ENCODE results near the gene TSC1. TPM values are rescaled to one million over a fixed set of nuclear protein-coding genes. Genes with fewer than 3 reads are reported as not detected.

The TSC1 gene
- total and polyA plus RNA-seq, 12 donors, result 29.4 to 87.7 (median 43.9) TPM

DNA sequence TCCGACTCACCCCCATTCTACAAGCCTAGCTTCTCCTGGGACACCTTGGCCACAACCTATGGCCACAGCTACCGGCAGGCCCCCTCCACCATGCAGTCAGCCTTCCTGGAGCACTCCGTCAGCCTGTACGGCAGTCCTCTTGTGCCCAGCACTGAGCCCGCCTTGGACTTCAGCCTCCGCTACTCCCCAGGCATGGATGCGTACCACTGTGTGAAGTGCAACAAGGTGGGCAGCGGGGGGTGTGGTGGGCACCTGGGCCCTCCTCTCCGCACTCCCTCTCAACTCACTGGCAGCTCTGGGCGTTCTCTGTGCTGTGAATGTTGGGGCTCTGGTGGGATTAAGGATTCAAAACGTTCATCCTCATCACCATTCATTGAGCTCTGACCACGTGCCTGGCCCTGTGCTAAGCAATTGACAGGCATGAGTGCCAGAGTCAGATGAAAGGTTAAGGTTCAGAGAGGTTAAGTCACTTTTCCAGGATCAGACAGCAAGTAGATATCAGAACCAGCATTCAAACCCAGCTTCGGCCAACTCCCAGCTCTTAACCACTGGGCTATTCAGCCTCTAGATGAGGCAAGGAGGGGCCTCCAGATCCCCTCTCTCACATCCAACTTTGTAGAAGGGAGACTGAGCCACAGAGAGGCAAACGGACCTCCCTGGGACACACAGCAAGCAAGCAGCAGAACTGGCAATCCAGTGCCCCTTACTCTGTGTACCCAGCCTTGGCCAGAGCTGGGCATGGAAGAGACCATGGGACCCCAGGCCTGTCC lies 44.0 kb upstream of the TSC1 start:
- TF ChIP-seq, protein P1, sequence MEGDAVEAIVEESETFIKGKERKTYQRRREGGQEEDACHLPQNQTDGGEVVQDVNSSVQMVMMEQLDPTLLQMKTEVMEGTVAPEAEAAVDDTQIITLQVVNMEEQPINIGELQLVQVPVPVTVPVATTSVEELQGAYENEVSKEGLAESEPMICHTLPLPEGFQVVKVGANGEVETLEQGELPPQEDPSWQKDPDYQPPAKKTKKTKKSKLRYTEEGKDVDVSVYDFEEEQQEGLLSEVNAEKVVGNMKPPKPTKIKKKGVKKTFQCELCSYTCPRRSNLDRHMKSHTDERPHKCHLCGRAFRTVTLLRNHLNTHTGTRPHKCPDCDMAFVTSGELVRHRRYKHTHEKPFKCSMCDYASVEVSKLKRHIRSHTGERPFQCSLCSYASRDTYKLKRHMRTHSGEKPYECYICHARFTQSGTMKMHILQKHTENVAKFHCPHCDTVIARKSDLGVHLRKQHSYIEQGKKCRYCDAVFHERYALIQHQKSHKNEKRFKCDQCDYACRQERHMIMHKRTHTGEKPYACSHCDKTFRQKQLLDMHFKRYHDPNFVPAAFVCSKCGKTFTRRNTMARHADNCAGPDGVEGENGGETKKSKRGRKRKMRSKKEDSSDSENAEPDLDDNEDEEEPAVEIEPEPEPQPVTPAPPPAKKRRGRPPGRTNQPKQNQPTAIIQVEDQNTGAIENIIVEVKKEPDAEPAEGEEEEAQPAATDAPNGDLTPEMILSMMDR (IDR thresholded peaks at IDR 0.05), result no peak
- TF ChIP-seq POLR2A (IDR thresholded peaks at IDR 0.05), result no peak
- Histone ChIP-seq H3K27ac (no peak overlapping the region), H3K4me1 (replicated peaks in 1 of 2) (peaks cover 0 to 5% of the 10 kb centered on the region in 2 donors), H3K27me3 (no peaks in the 10 kb centered on the region), H3K36me3 (replicated peaks in 1 of 2) (no peaks in the 10 kb centered on the region), H3K4me3 (no peak overlapping the region), H3K9me3 (replicated peaks in 1 of 3) (no peaks in the 10 kb centered on the region)
- DNase-seq, result no peak
- intact Hi-C loops (cut with DNase I), result no loop called here
- 75 to 92% (median 83%) methylated on average over 12 to 14 of the region's 14 CpGs for WGBS, 4 donors

DNA sequence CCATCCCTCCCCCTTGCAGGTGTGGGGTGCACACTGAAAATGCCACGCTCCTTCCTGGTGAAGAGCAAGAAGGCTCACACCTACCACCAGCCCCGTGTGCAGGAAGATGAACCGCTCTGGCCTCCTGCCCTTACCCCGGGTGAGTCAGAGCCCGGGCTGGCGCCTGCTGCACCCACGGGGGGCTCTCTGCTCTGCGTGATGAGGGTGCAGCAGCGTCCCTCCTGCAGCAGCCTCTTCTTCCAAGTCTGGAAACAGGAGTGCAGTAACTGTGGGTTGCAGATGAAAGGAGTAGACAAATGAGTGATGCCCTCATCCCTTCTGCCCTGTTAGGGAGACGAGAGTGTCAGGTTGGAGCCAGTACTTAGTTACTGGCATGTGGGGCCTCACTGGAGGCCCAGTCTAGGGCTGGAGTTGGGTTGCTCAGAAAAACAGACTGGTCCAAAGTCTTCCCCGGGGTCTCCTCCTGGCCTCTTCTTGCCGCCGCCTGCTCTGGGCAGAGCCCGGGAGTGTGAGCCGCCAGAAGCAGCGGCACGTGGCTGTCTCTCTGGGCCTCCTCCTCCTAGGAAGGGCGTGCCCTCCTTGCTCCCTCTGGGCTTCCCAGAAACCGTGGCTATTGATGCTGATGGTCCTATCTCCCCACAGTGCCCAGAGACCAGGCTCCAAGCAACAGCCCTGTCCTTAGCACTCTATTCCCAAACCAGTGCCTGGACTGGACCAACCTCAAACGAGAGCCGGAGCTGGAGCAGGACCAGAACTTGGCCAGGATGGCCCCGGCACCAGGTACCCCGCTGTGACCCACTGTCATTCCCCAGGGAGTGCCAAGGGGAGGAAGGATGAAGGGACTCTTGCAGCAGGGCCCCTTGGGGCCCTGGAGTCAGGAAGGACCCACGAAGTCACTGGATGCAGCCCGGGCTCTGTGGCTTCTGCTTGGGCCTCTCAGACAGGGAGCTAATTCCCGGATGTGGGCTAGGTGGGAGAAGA lies 42.5 kb upstream of the TSC1 start:
- no peaks in the 10 kb centered on the region for H3K36me3 ChIP-seq (replicated peaks in 1 of 2)
- H3K9me3 ChIP-seq (replicated peaks in 1 of 3), result no peaks in the 10 kb centered on the region
- 42 to 60% (median 54%) methylated on average over 13 to 26 of the region's 26 CpGs for WGBS, 4 donors
- no peaks in the 10 kb centered on the region for H3K27me3 ChIP-seq
- peaks cover 0 to 5% of the 10 kb centered on the region in 2 donors for H3K4me1 ChIP-seq (replicated peaks in 1 of 2)
- no peak for TF ChIP-seq POLR2A (IDR thresholded peaks at IDR 0.05)
- TF ChIP-seq, protein P1 (IDR thresholded peaks at IDR 0.05), result no peak
- intact Hi-C loops (cut with DNase I), result no loop called here
- peak in 2 of 7 donors; percentile 27 to 29 for DNase-seq
- no peak overlapping the region for H3K27ac ChIP-seq
- H3K4me3 ChIP-seq, result no peak overlapping the region

DNA sequence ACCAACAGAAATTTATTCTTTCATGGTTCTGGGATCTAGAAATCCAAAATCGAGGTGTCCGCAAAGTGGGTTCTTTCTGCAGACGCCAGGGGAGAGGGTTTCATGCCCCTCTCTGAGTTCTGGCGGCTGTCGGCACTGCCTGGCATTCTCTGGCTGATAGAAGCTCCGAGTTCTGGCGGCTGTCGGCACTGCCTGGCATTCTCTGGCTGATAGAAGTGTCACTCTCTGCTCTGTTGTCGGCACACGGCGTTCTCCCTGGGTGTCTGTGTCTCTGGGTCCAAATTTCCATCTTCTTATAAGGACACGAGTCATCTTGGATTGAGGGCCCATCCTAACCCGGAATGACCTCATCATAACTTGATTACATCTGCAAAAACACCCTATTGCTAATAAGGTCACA lies 41.7 kb upstream of the TSC1 start:
- no peak overlapping the region for H3K27ac ChIP-seq
- peaks cover 5% of the 10 kb centered on the region for H3K27me3 ChIP-seq
- intact Hi-C loops (cut with DNase I), result no loop called here
- 71 to 87% (median 83%) methylated on average over 13 of the region's 13 CpGs for WGBS, 4 donors
- no peaks in the 10 kb centered on the region for H3K36me3 ChIP-seq (replicated peaks in 1 of 2)
- H3K4me3 ChIP-seq, result no peak overlapping the region
- DNase-seq, result no peak
- peaks cover 0 to 5% of the 10 kb centered on the region in 2 donors for H3K4me1 ChIP-seq (replicated peaks in 1 of 2)
- TF ChIP-seq, protein P1 (IDR thresholded peaks at IDR 0.05), result no peak
- TF ChIP-seq POLR2A (IDR thresholded peaks at IDR 0.05), result no peak
- no peaks in the 10 kb centered on the region for H3K9me3 ChIP-seq (replicated peaks in 1 of 3)

DNA sequence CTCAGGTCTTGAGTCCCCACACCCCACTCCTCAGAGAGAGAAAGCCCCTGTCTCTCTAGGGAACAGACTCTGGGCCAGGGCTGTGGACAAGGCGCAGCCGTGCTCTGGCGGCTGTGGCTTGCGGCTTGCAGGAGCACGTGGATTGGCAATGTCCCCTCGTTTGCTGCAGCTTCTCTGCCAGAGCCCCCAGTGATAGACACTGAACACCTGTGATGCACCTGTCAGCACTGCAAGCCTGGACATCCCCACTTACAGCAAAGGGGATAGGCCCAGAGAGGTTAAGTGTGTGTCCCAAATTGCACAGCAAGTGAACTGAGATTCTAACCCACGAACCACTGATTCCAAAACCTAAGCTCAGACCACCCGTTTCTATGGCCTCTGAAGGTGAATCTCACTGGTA lies 41.1 kb upstream of the TSC1 start:
- no peak for TF ChIP-seq POLR2A (IDR thresholded peaks at IDR 0.05)
- TF ChIP-seq, protein P1 (IDR thresholded peaks at IDR 0.05), result no peak
- no peak overlapping the region for H3K4me3 ChIP-seq
- H3K9me3 ChIP-seq (replicated peaks in 1 of 3), result no peaks in the 10 kb centered on the region
- WGBS, 4 donors, result 81 to 86% (median 82%) methylated on average over 8 of the region's 8 CpGs; no CpG with 5 or more reads in 1 of the 4 donors
- H3K27ac ChIP-seq, result no peak overlapping the region
- intact Hi-C loops (cut with DNase I), result no loop called here
- no peaks in the 10 kb centered on the region for H3K36me3 ChIP-seq (replicated peaks in 1 of 2)
- DNase-seq, result no peak
- peaks cover 5% of the 10 kb centered on the region for H3K27me3 ChIP-seq
- peaks cover 0 to 5% of the 10 kb centered on the region in 2 donors for H3K4me1 ChIP-seq (replicated peaks in 1 of 2)
